ENCODE measurements around the gene SEC22B.
"Not testable (repeated sequence)": the region's sequence is repeated elsewhere in the genome, so short reads cannot be mapped to it uniquely, and the experiment has no call there.

Gene SEC22B

DNA sequence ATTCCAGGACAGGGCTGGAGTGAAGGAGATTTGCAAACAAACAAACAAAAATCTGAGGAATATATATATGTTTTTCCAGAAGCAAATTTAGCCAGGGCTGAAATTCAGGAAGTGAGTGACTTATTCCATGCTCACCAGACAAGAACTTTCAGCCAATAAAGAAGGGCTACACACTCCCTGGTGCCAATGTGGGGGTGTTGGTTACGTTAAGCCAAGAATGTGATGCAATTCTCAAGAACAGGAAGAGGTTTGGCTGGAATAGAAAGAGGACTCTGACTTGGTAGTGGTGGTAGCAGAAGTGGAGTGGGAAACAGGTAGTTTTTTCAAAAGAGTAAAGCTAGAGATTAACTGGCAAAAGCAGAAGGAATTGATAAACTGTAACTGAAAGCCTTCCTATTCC is 31.7 kb downstream of the SEC22B start:
- not testable (repeated sequence) for DNase-seq

DNA sequence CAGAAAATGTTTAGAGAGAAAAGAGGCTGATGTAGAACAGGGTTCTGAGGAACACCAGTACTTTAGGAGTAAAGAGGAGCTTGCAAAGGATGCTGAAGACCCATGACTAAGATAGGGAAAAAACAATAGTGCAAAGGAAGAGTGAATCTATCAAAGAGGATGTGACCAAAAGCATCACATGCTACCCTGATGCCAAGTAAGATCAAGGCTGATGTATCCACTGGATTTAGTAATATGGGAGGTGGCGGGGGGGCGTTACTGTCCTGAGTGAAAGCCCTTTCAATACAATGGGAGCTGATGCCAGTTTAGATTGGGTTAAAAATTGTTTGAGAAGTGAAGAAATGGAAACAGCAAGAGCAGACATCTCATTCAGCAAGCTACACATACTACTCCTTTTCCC is 32.2 kb downstream of the SEC22B start:
- not testable (repeated sequence) for DNase-seq

DNA sequence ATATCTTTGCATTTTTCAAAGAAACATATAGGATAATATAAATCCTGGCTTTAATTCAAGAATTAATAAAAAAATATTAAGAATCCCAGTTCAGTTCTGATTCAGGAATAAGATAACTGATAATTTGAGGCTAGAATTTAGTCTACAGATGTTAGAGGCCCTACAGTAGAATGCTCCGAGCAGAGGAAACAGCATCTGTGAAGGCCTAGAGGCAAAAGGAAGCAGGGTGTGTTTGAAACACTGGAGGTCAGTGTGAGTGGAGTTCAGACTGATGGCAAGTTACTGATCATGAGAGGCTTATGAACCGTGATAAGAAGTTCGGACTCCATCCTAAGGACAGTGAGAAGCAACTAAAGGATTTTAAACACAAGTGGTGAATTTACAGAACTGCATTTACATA is 33.0 kb downstream of the SEC22B start:
- DNase-seq, result not testable (repeated sequence)

DNA sequence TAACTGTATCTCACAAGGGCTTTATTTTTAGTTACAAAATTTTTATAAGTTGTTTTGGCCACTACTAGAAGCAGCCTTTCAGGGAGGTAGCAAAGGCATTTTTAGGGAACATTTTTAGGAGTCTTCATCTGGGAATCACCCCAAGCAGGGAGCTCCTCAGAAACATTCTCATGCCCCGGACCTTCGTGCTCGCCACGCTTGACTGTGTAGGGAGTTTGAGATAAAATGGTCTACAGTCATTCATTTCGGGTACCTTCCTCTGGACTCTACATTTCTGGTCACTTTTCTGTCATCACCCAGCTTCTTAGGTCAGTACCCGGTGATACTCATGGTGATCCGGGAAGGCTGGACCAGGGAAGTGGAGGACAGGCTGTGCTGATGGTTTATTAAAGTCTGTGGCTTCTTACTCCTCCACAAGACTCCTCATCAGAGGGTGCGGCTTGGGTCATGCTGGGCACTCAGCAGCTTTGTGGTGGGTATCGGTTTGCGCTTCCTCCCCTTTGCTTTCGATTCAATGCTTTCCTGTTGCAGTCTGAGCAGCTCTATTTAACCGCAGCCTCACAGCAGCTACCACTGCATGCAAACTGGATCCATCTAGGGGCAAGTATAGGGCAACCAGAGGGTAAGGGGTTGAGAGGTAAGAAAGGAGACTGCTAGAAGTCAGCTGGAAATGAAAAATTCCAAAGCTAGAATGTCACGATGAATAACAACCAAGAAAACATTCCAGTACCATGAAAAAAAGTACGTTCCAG is 33.6 kb downstream of the SEC22B start:
- DNase-seq, result peak; percentile 54

DNA sequence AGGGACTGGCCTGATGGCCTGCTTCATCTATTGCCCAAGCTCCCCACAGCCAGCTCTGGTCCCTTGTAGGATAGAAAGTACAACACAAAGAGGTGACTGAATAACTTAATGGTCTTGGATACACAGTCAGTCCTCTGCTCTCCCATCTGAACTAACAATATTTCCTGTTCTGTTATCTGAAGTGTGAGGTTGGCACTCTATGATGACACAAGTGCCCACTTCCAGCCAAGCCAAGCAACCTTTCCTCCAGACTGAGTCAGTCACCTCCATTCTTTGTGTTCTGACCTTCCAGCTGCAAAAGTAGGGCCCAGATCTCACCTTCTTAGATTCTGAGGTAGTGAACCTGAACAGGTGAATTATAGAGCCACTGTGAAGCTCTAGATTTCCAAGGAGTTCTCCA is 34.5 kb downstream of the SEC22B start:
- not testable (repeated sequence) for DNase-seq

DNA sequence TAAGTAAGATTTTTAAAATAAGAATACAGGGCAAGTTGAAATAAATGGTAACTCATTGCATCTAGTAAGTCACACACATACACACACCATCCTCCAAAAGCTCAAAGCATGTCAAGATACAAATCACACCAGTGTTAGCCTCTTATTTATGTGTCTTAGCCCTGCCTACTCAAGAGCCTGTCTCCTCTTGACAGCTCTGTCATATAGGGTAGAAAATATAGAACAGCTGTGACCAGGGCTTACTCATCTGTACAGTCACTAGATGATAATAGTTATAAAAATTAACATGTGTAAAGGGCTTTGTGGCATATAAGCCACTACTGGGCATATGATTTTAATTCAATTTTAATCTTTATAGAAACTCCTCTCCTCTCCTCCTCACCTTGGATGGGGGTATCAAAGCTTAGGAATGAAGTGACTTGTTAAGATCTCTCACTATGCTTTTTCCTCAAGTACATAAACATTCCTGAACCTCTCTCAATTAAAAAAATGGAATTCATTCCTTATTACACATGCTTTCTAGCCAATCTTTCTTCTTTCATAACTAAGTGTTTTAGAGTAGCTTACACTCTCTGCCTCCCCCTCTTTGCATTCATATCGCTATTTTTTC is 35.6 kb downstream of the SEC22B start:
- not testable (repeated sequence) for DNase-seq

DNA sequence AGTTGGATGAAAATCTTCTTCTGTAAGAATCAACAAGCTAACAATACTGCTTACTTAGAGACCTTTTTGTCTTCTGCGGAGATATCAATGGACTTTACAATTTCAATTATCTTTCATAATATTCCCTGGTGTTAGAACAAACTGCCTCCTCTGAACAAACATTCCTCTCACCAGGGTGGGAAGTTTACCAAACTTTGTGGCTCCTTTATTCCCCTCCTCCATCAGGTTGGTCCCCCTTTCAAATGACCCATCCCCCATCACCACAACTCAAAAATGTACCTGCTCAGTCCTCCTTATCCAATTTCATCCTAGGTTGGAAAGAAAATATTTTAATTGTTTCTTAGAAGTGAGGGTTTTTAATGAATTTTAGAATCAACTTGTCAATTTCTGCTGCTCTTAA is 40.2 kb downstream of the SEC22B start:
- DNase-seq, result not testable (repeated sequence)

DNA sequence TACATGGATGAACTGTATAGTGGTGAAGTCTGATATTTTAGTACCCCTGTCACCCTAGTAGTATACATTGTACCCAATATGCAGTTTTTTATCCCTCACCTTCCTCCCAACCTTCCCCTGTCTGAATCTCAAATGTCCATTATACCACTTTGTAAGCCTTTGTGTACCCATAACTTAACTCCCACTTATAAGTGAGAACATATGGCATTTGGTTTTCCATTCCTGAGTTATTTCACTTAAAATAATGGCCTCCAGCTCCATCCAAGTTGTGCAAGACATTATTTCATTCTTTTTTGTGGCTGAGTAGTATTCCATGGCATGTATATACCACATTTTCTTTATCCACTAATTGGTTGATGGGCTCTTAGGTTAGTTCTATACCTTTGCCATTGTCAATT is 42.4 kb downstream of the SEC22B start:
- DNase-seq, result not testable (repeated sequence)

DNA sequence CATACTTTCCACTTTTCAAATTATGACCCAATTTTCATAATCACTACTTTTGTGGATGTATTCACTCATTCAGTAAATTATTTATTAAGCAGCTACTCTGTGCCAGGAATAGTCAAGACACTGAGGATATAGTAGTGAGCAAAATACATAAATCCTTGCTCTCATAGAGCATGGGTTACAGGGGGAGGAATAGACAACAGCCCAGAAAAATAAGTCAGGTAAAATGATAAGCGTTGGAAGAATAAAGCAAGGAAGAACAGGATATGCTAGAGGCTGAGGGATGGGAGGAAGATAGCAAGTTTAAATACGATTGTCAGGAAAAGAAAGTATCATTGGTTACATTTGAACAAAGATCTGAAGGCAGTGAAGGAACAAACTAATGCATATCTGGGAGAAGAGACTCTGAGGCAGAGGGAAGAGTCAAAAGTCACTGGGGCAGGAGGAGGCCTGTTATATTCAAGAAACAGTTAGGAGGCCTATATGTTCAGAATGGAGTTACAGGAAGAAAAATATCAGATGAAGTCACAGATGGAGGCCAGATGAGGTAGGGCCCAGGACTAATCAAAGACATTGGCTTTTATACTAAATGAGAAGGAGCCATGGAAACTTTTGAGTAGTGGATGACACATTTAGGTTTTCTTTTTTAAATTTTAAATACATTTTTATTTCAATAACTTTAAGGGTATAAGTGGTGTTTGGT is 42.9 kb downstream of the SEC22B start:
- DNase-seq, result no peak

DNA sequence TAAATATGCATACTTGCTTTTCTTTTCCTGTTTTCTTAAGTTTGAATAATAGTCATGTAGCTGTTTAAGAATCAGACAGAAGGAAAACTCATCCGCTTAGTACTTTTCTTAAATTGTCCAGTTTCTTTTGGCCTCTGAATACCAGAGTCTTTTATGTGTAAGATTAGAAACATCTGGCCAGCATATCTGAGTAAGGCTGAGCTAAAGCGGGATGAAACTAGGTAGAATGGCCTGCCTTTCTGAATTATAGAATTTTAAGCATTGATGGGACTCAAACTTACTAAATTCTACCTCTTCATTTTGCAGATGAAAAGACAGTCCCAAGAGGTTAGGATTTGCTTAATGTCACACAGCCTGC is 43.9 kb downstream of the SEC22B start:
- DNase-seq, result not testable (repeated sequence)

DNA sequence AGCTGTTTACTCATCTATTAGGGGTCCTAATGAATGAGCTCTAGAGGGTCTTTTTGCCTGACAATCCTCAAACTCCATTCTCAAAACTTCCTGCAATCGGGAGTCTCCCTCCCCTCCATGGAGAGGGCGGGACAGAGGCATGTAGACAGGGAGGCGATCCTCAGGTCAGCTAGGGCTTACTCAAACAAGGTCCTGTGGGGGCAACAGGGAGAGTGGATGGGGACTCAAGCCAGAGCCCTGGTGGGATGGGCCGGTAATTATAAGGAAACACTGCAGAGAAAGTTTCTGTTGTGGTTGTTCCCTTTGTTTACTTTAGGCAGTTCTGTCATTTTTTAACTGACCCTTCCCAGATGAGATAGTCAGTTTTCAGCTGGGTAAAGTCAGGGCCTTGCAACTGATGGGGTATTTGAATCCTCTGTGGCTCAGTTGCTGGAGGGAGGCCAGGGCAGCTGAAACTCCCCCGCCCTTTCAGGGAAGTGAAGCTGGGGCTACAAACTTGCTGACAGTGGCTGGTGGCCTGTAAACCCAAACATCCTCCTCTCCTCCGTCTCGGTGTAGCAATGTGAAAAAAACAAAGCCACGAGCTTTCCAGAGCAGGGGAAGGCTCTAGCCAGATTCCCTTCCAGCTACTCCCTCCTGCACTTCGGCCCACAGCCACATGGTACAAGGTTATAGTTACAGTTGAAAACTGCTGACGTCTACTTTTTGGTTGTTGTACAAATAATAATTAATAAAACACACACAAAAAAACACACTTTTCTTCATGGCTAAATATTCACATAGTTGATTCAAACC is 44.5 kb downstream of the SEC22B start:
- DNase-seq, result not testable (repeated sequence)

DNA sequence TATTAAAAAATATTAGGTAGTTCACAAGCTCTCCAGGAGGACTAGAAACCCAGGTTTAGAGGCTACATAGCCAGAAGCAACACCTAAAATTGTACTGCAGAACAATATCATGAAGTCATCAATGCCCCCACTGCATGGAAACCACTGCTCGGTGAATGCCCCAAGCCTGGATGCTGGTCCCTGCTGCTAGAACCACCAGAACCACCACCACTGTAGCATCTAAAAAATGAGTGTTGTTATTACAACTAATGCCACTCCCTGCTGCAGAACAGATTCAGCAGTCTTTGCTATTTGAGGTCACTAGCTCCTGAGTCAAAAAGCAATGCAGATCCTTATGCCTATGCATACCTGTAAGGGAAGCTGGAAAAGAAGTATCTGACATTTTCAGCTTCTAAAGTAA is 48.4 kb downstream of the SEC22B start:
- not testable (repeated sequence) for DNase-seq

DNA sequence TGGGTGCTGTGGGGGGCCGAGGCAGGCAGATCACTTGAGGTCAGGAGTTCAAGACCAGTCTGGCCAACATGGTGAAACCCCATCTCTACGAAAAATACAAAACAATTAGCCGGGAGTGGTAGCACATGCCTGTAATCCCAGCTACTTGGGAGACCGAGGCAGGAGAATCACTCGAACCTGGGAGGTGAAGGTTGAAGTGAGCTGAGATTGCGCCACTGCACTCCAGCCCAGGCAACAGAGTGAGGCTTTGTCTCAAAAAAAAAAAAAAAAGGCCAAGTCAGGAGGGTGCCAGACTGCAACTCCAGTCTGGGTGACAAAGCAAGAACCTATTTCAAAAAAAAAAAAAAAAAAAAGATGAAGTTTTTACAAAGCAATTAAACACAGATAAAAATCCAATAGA is 50.1 kb downstream of the SEC22B start:
- not testable (repeated sequence) for DNase-seq

DNA sequence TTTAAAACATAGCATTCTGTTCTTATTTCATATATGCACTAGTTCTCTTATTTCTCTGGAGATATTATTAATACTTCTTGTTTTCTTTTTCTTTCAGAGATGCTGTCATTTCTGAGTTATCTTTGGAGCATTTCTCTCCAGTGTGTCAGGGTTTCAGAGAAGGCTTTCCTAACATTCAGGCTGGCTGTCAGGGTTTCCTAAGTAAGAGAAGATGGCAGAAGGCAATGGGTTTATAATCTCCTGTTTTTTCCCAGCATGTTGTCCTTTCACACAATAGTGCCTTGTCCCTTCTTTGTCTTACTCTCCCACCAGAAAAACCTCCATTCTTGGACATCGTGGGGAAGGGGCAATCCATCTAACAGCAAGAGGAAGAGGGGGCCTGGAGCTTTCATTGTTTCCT is 51.7 kb downstream of the SEC22B start:
- DNase-seq, result not testable (repeated sequence)

DNA sequence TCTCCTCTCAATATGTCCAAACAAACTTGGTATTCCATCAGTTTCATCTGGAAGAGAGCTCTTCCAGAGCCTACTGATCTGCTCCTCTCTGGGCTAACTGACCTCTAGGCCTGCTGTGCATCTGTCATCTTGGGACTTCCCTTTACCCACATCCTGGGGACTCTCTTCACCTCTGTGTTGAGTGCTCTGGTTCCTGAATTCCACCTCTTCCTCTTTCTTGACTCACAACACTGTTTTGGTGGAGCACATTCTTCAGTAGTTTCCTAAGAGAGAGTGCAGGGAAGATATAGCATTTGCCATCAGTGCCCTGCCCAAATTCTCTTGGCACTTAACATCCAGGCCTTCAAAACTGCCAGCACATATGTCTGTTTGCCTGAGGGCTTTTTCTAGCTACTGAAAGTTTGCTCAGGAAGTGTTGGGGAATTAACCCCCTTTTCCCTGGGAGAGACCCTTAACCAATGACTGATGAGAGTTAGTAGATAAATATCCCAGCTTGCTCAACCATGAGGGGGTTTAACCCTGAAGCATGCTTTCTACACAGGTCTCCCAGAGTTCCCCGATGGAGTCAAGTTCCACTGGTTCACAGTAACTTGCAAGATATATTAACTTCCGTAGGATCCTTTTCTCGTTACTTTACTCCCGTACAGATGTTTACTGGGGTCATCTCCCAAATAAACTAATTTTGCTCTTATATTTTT is 52.4 kb downstream of the SEC22B start:
- DNase-seq, result not testable (repeated sequence)

DNA sequence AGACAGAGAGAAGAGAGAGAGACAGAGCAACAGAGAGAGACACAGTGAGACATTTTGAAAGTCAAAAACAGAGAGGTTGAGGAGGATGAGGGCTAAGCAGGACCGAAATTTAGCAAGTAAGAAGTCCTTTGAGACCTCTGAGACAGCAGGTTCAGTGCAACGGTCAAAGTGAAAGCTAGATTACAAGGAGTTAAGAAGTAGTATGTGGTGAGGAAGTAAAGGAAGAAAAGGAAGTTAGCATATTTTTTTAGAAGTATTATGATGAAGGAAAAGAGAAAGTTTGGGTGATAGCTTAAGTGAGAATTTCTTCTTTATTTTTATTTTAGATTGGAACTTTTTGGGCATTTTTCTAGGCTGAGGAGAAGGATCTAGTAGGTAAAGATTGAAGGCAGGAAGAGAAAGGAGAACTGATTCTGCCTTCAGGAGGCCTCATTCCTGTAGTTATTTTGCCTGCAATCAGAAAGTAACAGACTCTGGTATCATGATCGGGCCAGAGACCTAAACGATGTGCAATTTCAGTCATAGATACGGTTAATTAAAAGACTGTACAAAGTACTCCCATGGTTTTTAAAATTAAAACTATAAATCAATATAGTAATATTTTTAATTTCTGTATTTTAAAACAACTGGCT is 53.9 kb downstream of the SEC22B start:
- not testable (repeated sequence) for DNase-seq

DNA sequence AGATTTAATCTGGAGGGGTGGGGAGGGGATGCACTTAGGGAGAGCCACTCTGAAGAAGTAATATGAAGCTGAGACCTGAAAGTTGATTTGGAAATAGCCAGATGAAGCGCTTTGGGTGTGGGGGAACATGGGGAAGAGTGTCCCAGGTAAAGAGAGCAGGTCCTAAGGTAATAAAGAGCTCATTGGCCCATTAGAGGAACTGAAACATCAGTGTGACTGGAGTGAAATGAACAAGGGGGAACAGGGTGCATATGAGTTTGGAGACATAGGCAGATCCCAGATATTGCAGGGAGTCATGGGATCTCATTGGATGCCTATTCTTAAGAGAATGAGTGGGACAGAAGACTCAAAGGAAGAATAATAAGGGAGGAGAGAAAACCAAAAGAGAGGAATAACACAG is 54.5 kb downstream of the SEC22B start:
- DNase-seq, result not testable (repeated sequence)

DNA sequence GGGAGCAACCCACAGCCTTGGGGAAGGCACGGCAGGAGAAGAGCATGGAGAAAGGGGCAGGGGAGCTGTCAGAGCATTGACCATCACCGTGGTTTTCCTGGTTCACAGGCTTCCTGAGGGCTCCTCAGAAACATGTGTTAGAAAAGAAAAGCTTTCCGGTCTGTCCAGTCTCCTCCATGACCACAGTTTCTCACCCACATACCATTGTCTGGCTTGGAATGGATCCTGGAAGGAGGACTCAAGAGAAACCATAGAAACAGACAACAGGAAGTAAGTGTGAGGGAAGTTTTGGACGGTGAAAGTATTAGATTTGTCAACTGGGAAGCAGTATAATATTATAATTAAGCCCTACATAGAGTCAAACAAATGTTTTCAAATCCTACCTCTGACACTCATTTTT is 55.8 kb downstream of the SEC22B start:
- DNase-seq, result not testable (repeated sequence)

DNA sequence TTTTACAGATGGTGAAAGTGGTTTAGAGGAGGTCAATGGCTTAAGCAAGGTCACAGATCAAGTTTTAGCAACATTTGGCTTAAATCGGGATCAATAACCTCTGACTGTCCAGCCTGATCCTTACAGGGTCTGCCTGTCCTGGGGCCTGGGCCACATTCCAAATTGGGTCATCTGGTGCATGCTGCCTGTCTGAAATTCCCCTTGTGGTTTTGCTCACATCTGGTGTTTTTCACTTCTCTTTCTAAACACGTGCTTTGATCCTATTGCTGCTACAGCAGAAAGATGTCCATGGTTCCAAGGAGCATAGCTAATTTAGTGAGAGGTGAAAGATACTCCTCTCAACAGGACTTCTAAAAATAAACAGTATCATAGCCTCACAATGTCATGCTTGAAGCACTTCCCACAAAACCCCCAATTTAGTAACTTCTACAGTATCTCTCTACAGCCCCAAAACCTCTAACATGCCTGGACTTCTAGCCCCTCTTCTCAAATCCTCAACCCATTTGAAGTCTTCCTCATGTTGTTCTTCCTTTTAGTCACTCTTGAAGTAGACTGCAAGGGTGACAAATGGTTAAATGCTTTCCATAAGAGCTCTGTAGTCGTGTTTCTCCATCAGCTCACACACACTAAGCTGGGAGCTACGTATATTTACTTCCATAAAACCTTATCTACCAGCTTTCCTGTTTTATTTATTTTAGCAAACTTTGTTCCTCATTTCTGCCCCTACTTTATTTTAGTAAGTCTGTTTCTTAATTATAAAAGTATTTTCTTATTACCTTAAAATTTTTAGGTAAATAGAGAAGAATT is 58.7 kb downstream of the SEC22B start:
- DNase-seq, result not testable (repeated sequence)

DNA sequence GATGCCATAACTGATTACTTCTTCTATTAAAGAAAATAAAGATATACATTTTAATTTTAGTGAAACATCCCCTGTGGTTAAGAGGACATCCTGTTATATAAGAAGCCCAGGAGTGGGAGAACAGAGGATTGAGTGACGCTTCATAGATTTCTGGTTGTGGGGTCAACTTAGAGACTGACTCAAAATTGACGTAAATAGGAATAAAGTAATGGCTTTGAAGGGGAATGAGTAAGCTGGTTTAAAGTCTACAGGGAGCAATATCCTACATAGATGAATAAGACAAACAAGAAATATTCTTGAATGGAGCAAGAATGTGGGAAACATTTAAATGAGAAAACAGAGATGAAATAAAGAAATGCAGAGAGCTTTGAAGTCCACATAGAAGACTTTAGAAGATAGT is 60.2 kb downstream of the SEC22B start:
- not testable (repeated sequence) for DNase-seq

DNA sequence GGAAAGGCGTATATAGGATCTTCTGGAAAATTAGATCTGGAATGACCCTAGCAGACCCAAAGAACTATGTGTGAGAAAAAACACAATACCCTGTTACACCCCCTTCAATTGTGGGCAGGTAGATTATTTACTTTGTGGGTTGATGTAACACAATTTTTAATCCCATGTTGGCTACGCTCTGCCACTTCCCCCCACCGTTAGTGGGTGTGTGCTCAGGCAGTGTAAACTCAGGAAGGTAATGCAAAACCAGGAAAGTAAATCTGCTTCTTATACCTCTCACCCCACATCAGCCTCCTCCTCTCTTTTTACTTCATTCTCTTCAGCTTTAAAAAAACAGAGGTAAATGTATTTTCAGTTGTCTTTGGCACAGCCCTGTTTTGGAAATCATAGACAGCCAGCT is 63.2 kb downstream of the SEC22B start:
- not testable (repeated sequence) for DNase-seq
